GM12865 (cell line): ENCODE results near the gene MAP3K21.

Source experiments
- DNase-seq: peaks from one replicate; pipeline ENCODE4 v3.0.0; 2010; ENCODE audit warnings: low read depth
- H3K4me3 ChIP-seq: 2 replicates; pipeline ENCODE4 v1.5.1; 2011; ENCODE audit warnings: mild to moderate bottlenecking, low read depth, low read length, control low read depth
- TF ChIP-seq, protein P1 (sequence below): IDR thresholded peaks from 2 replicates; pipeline ENCODE4 v1.5.1; 2011; ENCODE audit warnings: low read length, control low read depth, low read depth, inconsistent platforms; ENCODE audit not compliant: insufficient read depth; ENCODE audit errors: missing control alignments

MAP3K21 gene

GRCh38 chr1:233290396-233291034 lies 37.0 kb upstream of the MAP3K21 start:
- no peak for DNase-seq
- no peak overlapping the region for H3K4me3 ChIP-seq
- TF ChIP-seq, protein P1, sequence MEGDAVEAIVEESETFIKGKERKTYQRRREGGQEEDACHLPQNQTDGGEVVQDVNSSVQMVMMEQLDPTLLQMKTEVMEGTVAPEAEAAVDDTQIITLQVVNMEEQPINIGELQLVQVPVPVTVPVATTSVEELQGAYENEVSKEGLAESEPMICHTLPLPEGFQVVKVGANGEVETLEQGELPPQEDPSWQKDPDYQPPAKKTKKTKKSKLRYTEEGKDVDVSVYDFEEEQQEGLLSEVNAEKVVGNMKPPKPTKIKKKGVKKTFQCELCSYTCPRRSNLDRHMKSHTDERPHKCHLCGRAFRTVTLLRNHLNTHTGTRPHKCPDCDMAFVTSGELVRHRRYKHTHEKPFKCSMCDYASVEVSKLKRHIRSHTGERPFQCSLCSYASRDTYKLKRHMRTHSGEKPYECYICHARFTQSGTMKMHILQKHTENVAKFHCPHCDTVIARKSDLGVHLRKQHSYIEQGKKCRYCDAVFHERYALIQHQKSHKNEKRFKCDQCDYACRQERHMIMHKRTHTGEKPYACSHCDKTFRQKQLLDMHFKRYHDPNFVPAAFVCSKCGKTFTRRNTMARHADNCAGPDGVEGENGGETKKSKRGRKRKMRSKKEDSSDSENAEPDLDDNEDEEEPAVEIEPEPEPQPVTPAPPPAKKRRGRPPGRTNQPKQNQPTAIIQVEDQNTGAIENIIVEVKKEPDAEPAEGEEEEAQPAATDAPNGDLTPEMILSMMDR = no peak

GRCh38 chr1:233293556-233294446 lies 33.7 kb upstream of the MAP3K21 start:
- H3K4me3 ChIP-seq = no peak overlapping the region
- DNase-seq = no peak
- TF ChIP-seq, protein P1 = no peak

GRCh38 chr1:233294913-233295236 lies 32.6 kb upstream of the MAP3K21 start:
- TF ChIP-seq, protein P1 = no peak
- DNase-seq = peak; percentile 40
- H3K4me3 ChIP-seq = peak overlapping the region; percentile 74

- TF ChIP-seq, protein P1 = no peak
- H3K4me3 ChIP-seq = peak within 1 kb of the TSS; percentile 74
- peak; percentile 78 for DNase-seq
Observed at GRCh38 chr1:233295237-233295974, 32.1 kb upstream of the MAP3K21 start, which contains the start of gene PCNX2. Gene PCNX2 (minus strand): TSS chr1:233295725. CDS start chr1:233295478, 247 bp downstream.

DNA sequence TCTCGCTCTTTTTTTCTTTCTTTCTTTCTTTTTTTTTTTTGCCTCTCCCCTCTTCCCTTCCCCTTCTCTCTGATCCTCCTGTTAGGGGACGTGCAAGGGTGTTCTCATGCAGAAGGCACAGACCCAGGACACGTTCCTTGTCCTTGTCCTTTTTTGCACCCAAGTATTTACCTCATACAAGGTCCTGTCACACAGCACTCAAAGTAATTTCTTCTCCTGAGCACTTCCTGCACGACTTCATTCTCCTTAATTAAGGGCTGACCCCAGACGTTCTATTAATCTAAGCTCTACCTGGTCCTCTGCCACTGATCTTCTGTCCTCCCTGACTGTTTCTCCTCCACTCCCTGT lies 31.6 kb upstream of the MAP3K21 start:
- TF ChIP-seq, protein P1 = no peak
- no peak for DNase-seq
- H3K4me3 ChIP-seq = peak overlapping the region; percentile 74

GRCh38 chr1:233299450-233299849 lies 28.1 kb upstream of the MAP3K21 start:
- no peak for DNase-seq
- H3K4me3 ChIP-seq = no peak overlapping the region
- TF ChIP-seq, protein P1 = no peak
